Endothelial cell of umbilical vein (primary cell): ENCODE data around the gene KCNJ4. TPM values are rescaled to one million over a fixed set of nuclear protein-coding genes. Genes with fewer than 3 reads are reported as not detected.

ENCODE experiments used
- BruUV-seq: library from RNA; stranded (reverse); fragments of 400-500 nt; replicated peaks from 2 replicates; lab custom pipeline; 2021; lab: Mats Ljungman, UMichigan
- CTCF ChIA-PET: fragments of 300-600, 350-600 bp; sonication (Branson Sonifier 250); formaldehyde crosslinking; loops from one replicate; lab custom pipeline; 2021; ENCODE audit warnings: antibody characterized with exemption, inconsistent platforms; lab: Charles Lee
- POLR2A ChIA-PET: fragments of 300-600, 350-600 bp; sonication (Branson Sonifier 250); formaldehyde crosslinking; loops from one replicate; lab custom pipeline; 2021; ENCODE audit warnings: antibody characterized with exemption, inconsistent platforms; lab: Charles Lee
- DNase-seq: peaks from one replicate; pipeline ENCODE4 v3.0.0-alpha.2; 2011; ENCODE audit warnings: low read depth, low spot score
- FAIRE-seq: peaks from 2 replicates; lab custom pipeline; 2011; peaks lifted over from hg19 to GRCh38; lab: Jason Lieb, UNC
- H2AFZ ChIP-seq: 2 replicates; pipeline ENCODE4 v1.6.0; 2012; ENCODE audit warnings: low read depth, low read length, control low read depth, inconsistent platforms
- H3K27ac ChIP-seq: 2 replicates; pipeline ENCODE4 v1.5.1; 2011; ENCODE audit warnings: low read depth, mild to moderate bottlenecking, control low read depth, low read length, moderate library complexity; ENCODE audit not compliant: insufficient read depth
- H3K27me3 ChIP-seq, 2 experiments: 2 replicates each; pipeline versions ENCODE4 v1.6.0 to v1.6.1; 2011; ENCODE audit warnings: low read length in 2 of 2, mixed read lengths in 1 of 2; ENCODE audit not compliant: control insufficient read depth in 2 of 2, insufficient read depth in 2 of 2
- H3K36me3 ChIP-seq, 2 experiments: 2 replicates in 1 of 2; 3 replicates in 1 of 2; pipeline ENCODE4 v1.5.1; 2011; ENCODE audit warnings: low read length in 2 of 2, mild to moderate bottlenecking in 1 of 2, moderate library complexity in 1 of 2; ENCODE audit not compliant: control insufficient read depth in 2 of 2, insufficient read depth in 2 of 2; ENCODE audit errors: extremely low read depth in 1 of 2
- H3K4me1 ChIP-seq: 3 replicates; pipeline ENCODE4 v1.5.1; 2011; ENCODE audit warnings: mild to moderate bottlenecking, low read length; ENCODE audit not compliant: control insufficient read depth, insufficient read depth; ENCODE audit errors: extremely low read depth
- H3K4me2 ChIP-seq: 2 replicates; pipeline ENCODE4 v1.6.1; 2011; ENCODE audit warnings: low read length, control low read depth, mixed read lengths; ENCODE audit not compliant: insufficient read depth
- H3K4me3 ChIP-seq, 3 experiments: fragments of 200-600 bp in 1 of 3; sonication (generic), shearing (Covaris generic) in 1 of 3; replicated peaks in 1 of 3; 2 replicates each; pipeline ENCODE4 v1.5.1; 2011 to 2016; ENCODE audit warnings: control low read depth in 3 of 3, low read length in 3 of 3, mild to moderate bottlenecking in 2 of 3, inconsistent platforms in 1 of 3, low read depth in 1 of 3, moderate library complexity in 1 of 3; ENCODE audit not compliant: insufficient read depth in 1 of 3
- H3K79me2 ChIP-seq: 2 replicates; pipeline ENCODE4 v1.6.0; 2012; ENCODE audit warnings: low read length, inconsistent platforms; ENCODE audit not compliant: control insufficient read depth, insufficient read depth
- H3K9ac ChIP-seq: replicated peaks from 2 replicates; pipeline ENCODE3; 2011; ENCODE audit warnings: low read length, control low read depth; ENCODE audit not compliant: insufficient read depth; ENCODE audit errors: extremely low read depth
- H3K9me1 ChIP-seq: replicated peaks from 3 replicates; pipeline ENCODE4 v1.6.0; 2011; ENCODE audit warnings: mild to moderate bottlenecking, low read length; ENCODE audit not compliant: control insufficient read depth, insufficient read depth; ENCODE audit errors: extremely low read depth
- H3K9me3 ChIP-seq: replicated peaks from 2 replicates; pipeline ENCODE4 v1.5.1; 2012; ENCODE audit warnings: low read length, inconsistent platforms; ENCODE audit not compliant: control insufficient read depth, insufficient read depth
- H4K20me1 ChIP-seq: replicated peaks from 2 replicates; pipeline ENCODE3; 2011; ENCODE audit warnings: mild to moderate bottlenecking, low read length; ENCODE audit not compliant: control insufficient read depth, insufficient read depth; ENCODE audit errors: extremely low read depth
- EZH2 ChIP-seq: IDR thresholded peaks from 2 replicates; pipeline ENCODE4 v1.6.1; 2012; ENCODE audit warnings: borderline replicate concordance, low read depth, mild to moderate bottlenecking, moderate library complexity, low read length, inconsistent platforms; ENCODE audit not compliant: severe bottlenecking
- FOS ChIP-seq: IDR thresholded peaks from 2 replicates; pipeline ENCODE4 v1.6.1; 2011; ENCODE audit warnings: mild to moderate bottlenecking, low read length, moderate library complexity, borderline replicate concordance; ENCODE audit not compliant: insufficient read depth
- GATA2 ChIP-seq: IDR thresholded peaks from 2 replicates; pipeline ENCODE4 v1.7.0; 2011; ENCODE audit warnings: low read depth, mild to moderate bottlenecking, moderate library complexity, mixed read lengths, low read length; ENCODE audit not compliant: insufficient read length, insufficient read depth
- JUN ChIP-seq: IDR thresholded peaks from 2 replicates; pipeline ENCODE4 v1.6.1; 2011; ENCODE audit warnings: borderline replicate concordance, low read depth; ENCODE audit not compliant: insufficient read length, insufficient read depth
- MAX ChIP-seq: IDR thresholded peaks from 2 replicates; pipeline ENCODE4 v1.6.1; 2011; ENCODE audit not compliant: insufficient read depth, insufficient read length
- MYC ChIP-seq: IDR thresholded peaks from one replicate; pipeline ENCODE4 v1.6.1; 2011; ENCODE audit warnings: mild to moderate bottlenecking, low read depth, low read length
- POLR2A ChIP-seq: IDR thresholded peaks from 2 replicates; pipeline ENCODE4 v1.6.1; 2012; ENCODE audit warnings: low read depth, mild to moderate bottlenecking, control low read depth, low read length
- POLR2AphosphoS5 ChIP-seq: IDR thresholded peaks from 2 replicates; pipeline ENCODE4 v1.6.1; 2012; ENCODE audit warnings: low read depth, mild to moderate bottlenecking, control low read depth, low read length, moderate library complexity; ENCODE audit not compliant: insufficient read depth
- dilution Hi-C: fragments of 300-500 bp; cut with MboI; formaldehyde crosslinking; loops from one replicate; pipeline ENCODE4 v1.15.0; 2019; ENCODE audit warnings: low sequenced_read_pairs; ENCODE audit not compliant: extremely low pct_ligation_motif_present
- intact Hi-C: fragments of 100-400 bp; cut with micrococcal nuclease; formaldehyde crosslinking; loops from one replicate; pipeline ENCODE4 v1.10.0; 2022
- polyA plus RNA-seq, 4 experiments: library from polyadenylated mRNA; depleted of rRNA in 3 of 4; stranded (reverse) in 3 of 4; unstranded in 1 of 4; fragments of >200 nt; gene quantifications; 2 replicates each; pipeline versions ENCODE4 v1.2.1 to v1.2.3, GENCODE V29; 2011 to 2012; ENCODE audit warnings: missing spikeins in 1 of 4
- total RNA-seq: library from RNA; stranded (reverse); gene quantifications from 2 replicates; pipeline ENCODE4 v1.2.3, GENCODE V29; 2021

KCNJ4 gene
- total and polyA plus RNA-seq, 2 donors (not counting 3 experiments of a cell fraction or from before 2014, with no cell fraction given), result not detected

- no peak for TF ChIP-seq FOS
- TF ChIP-seq MYC, result no peak
- no peak for TF ChIP-seq JUN
- no peak for TF ChIP-seq GATA2
- peak; percentile 93 for TF ChIP-seq EZH2
- no peak for TF ChIP-seq POLR2AphosphoS5
- BruUV-seq, result no TSS peak
- H2AFZ ChIP-seq, result no peak overlapping the region
- no peak overlapping the region for H3K4me3 ChIP-seq
- H3K27me3 ChIP-seq, result peaks cover 50 to 51% of the 10 kb centered on the region in 2 experiments
- H4K20me1 ChIP-seq, result no peaks in the 10 kb centered on the region
- H3K36me3 ChIP-seq, result no peaks in the 10 kb centered on the region
- no peaks in the 10 kb centered on the region for H3K9me1 ChIP-seq
- ChIA-PET POLR2A (no interaction called here), CTCF (interaction anchor here (1.4 kb wide), 1 partner anchor 9 kb away, joined by 4 read pairs; no protein-coding TSS in a partner anchor)
- intact Hi-C loops (no loop called here), dilution Hi-C loops (no loop called here)
- H3K4me2 ChIP-seq, result no peak overlapping the region
- DNase-seq (no peak), FAIRE-seq (no peak)
- H3K4me1 ChIP-seq, result no peaks in the 10 kb centered on the region
- H3K79me2 ChIP-seq, result no peaks in the 10 kb centered on the region
- H3K27ac ChIP-seq, result no peak overlapping the region
- no peaks in the 10 kb centered on the region for H3K9me3 ChIP-seq
- H3K9ac ChIP-seq, result no peak overlapping the region
Observed at GRCh38 chr22:38454353-38455075, 485 bp downstream of the KCNJ4 start.

GRCh38 chr22:38453996-38454352 is 1.0 kb downstream of the KCNJ4 start:
- Histone ChIP-seq H3K27ac (no peak overlapping the region), H3K9me3 (no peaks in the 10 kb centered on the region), H3K9ac (no peak overlapping the region), H3K9me1 (no peaks in the 10 kb centered on the region), H3K4me2 (no peak overlapping the region), H2AFZ (no peak overlapping the region), H3K79me2 (no peaks in the 10 kb centered on the region), H3K4me1 (no peaks in the 10 kb centered on the region), H3K27me3 (peaks cover 47 to 51% of the 10 kb centered on the region in 2 experiments), H3K36me3 (no peaks in the 10 kb centered on the region), H3K4me3 (no peak overlapping the region), H4K20me1 (no peaks in the 10 kb centered on the region)
- intact Hi-C loops (no loop called here), dilution Hi-C loops (no loop called here)
- ChIA-PET CTCF (no interaction called here), POLR2A (no interaction called here)
- no peak for TF ChIP-seq POLR2A
- TF ChIP-seq MAX, result no peak
- TF ChIP-seq EZH2, result no peak
- no peak for TF ChIP-seq FOS
- no peak for TF ChIP-seq POLR2AphosphoS5
- no peak for FAIRE-seq
- no peak for DNase-seq
- BruUV-seq, result no TSS peak
